Measurements from ENCODE around the gene TMEM248.

DNA sequence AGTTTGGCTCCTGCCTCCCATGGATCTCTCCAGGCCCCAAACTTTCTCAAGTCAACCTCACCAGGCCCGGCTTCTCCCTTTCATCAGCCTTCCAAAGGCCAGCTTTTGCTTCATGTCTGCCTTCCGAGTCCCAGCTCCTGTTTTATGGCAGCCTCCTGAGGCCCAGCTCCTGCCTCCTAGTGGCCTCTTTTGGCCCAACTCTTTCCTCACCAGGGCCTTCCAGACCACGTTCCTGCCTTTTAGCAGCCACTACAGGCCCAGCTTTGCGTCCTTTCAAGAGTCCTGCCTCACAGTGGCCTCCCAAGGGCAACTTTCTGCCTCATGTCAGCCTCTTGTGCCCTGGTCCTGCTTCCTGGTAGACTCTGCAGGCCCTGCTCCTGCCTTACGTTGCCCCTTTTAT lies 15.3 kb upstream of the TMEM248 start:
- TF ChIP-seq CTCF (conservative IDR thresholded peaks at IDR 0.05) (no peak; the same call in 1 of the 2 replicates), ZFX (IDR thresholded peaks at IDR 0.05) (no peak)
